Breast epithelium (tissue), 4 donors: Measurements from ENCODE around the gene PPFIA1. TPM values are rescaled to one million over a fixed set of nuclear protein-coding genes. Genes with fewer than 3 reads are reported as not detected.

Experiments
- DNase-seq, 2 donors: peaks; one replicate each; pipeline ENCODE4 v3.0.0-alpha.2; 2019; ENCODE audit warnings: low spot score in 2 of 2
- H3K27ac ChIP-seq, 2 donors: fragments of 200-600 bp; sonication (generic) in 1 of 2; one replicate each; pipeline ENCODE4 v1.5.1; 2016 to 2019; ENCODE audit warnings: mild to moderate bottlenecking in 1 of 2
- H3K27me3 ChIP-seq, 2 donors: fragments of 200-600 bp; sonication (generic) in 1 of 2; one replicate each; pipeline versions ENCODE4 v1.5.1 to v1.6.0; 2017 to 2019; ENCODE audit warnings: control low read depth in 1 of 2, mild to moderate bottlenecking in 1 of 2
- H3K36me3 ChIP-seq: fragments of 200-600 bp; one replicate; pipeline ENCODE4 v1.5.1; 2019
- H3K4me1 ChIP-seq, 2 donors: fragments of 200-600 bp; sonication (generic); one replicate each; pipeline ENCODE4 v1.5.1; 2016 to 2019; ENCODE audit warnings: control low read depth in 1 of 2
- H3K4me3 ChIP-seq, 3 donors: fragments of 200-600 bp; sonication (generic); 1 replicate in 2 of 3; 2 replicates in 1 of 3; pipeline ENCODE4 v1.5.1; 2016 to 2019; ENCODE audit warnings: mild to moderate bottlenecking in 3 of 3, moderate library complexity in 2 of 3
- H3K9me3 ChIP-seq, 2 donors: fragments of 200-600 bp; sonication (generic) in 1 of 2; one replicate each; pipeline ENCODE4 v1.5.1; 2016 to 2019; ENCODE audit warnings: control low read depth in 1 of 2
- CTCF ChIP-seq, 3 donors: fragments of 450-650 bp; IDR thresholded peaks; one replicate each; pipeline ENCODE4 v1.5.1; 2016 to 2017; ENCODE audit warnings: antibody characterized with exemption in 3 of 3, mild to moderate bottlenecking in 3 of 3, moderate library complexity in 3 of 3
- POLR2A ChIP-seq: fragments of 450-650 bp; IDR thresholded peaks from one replicate; pipeline ENCODE4 v1.6.1; 2016; ENCODE audit warnings: antibody characterized with exemption, mild to moderate bottlenecking, moderate library complexity
- POLR2AphosphoS5 ChIP-seq, 3 donors: sonication (generic); formaldehyde crosslinking; IDR thresholded peaks; one replicate each; pipeline ENCODE4 v1.6.1; 2017; ENCODE audit warnings: antibody characterized with exemption in 3 of 3
- intact Hi-C: fragments of 100-400 bp; cut with DNase I; formaldehyde crosslinking; loops from one replicate; pipeline ENCODE4 v1.15.1; 2023; ENCODE audit warnings: low total_unique reads
- total RNA-seq, 3 donors: library from RNA; depleted of rRNA; stranded (reverse); fragments of >200 nt; gene quantifications; one replicate each; pipeline ENCODE4 v1.1.0, GENCODE V29; 2016

The PPFIA1 gene
- total RNA-seq, 3 donors from 2014 or later, result 52.2 to 80.8 (median 78.0) TPM

DNA sequence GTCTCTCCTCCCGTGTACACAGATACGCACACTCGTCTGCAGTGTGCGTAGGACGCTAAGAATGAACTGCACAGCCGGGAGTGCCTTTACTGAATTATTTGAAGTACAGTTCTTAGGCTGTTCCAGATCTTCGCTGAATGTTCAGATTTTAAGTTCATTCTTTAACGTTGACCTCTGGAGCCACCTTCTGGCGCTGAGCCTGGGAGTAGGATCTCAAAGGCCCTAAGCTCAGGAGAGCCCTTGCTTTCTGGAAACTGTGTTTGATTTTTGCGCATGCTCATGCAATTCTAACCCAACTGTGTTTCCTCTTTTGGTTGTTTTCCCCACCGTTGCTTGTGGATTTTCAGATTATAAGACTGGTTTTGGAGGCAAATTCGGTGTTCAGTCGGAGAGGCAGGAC lies 150.6 kb downstream of the PPFIA1 start:
- peaks cover 4% of the 10 kb centered on the region for H3K36me3 ChIP-seq
- no peak overlapping the region for H3K27ac ChIP-seq
- DNase-seq, result no peak
- H3K27me3 ChIP-seq, result no peaks in the 10 kb centered on the region
- H3K9me3 ChIP-seq, result no peaks in the 10 kb centered on the region
- intact Hi-C loops, result no loop called here
- H3K4me1 ChIP-seq, result no peaks in the 10 kb centered on the region
- no peak overlapping the region for H3K4me3 ChIP-seq
- TF ChIP-seq POLR2AphosphoS5 (IDR thresholded peaks at IDR 0.05) (no peak), CTCF (IDR thresholded peaks at IDR 0.05) (no peak), POLR2A (no peak)

GRCh38 chr11:70422692-70423522 lies 152.4 kb downstream of the PPFIA1 start:
- Histone ChIP-seq H3K27me3 (no peaks in the 10 kb centered on the region), H3K4me1 (no peaks in the 10 kb centered on the region), H3K9me3 (no peaks in the 10 kb centered on the region), H3K27ac (no peak overlapping the region), H3K36me3 (peaks cover 4% of the 10 kb centered on the region), H3K4me3 (no peak overlapping the region)
- TF ChIP-seq POLR2AphosphoS5 (IDR thresholded peaks at IDR 0.05), result no peak
- intact Hi-C loops, result no loop called here
- DNase-seq, result no peak

- Histone ChIP-seq H3K36me3 (peaks cover 4% of the 10 kb centered on the region), H3K4me1 (no peaks in the 10 kb centered on the region), H3K27me3 (no peaks in the 10 kb centered on the region), H3K9me3 (no peaks in the 10 kb centered on the region), H3K27ac (no peak overlapping the region), H3K4me3 (no peak overlapping the region)
- DNase-seq, result no peak
- no peak for TF ChIP-seq POLR2AphosphoS5 (IDR thresholded peaks at IDR 0.05)
- no peak for TF ChIP-seq CTCF (IDR thresholded peaks at IDR 0.05)
- TF ChIP-seq POLR2A, result no peak
- intact Hi-C loops, result no loop called here
These were observed 153.3 kb downstream of the PPFIA1 start for GRCh38 chr11:70423523-70424505.

- no peak overlapping the region for H3K4me3 ChIP-seq
- H3K27ac ChIP-seq, result no peak overlapping the region
- intact Hi-C loops, result no loop called here
- no peak for DNase-seq
- no peak for TF ChIP-seq POLR2AphosphoS5 (IDR thresholded peaks at IDR 0.05)
- TF ChIP-seq POLR2A, result no peak
- no peak for TF ChIP-seq CTCF (IDR thresholded peaks at IDR 0.05)
- peaks cover 4% of the 10 kb centered on the region for H3K36me3 ChIP-seq
- no peaks in the 10 kb centered on the region for H3K4me1 ChIP-seq
- no peaks in the 10 kb centered on the region for H3K27me3 ChIP-seq
- no peaks in the 10 kb centered on the region for H3K9me3 ChIP-seq
These were observed 154.4 kb downstream of the PPFIA1 start for GRCh38 chr11:70424765-70425344.

DNA sequence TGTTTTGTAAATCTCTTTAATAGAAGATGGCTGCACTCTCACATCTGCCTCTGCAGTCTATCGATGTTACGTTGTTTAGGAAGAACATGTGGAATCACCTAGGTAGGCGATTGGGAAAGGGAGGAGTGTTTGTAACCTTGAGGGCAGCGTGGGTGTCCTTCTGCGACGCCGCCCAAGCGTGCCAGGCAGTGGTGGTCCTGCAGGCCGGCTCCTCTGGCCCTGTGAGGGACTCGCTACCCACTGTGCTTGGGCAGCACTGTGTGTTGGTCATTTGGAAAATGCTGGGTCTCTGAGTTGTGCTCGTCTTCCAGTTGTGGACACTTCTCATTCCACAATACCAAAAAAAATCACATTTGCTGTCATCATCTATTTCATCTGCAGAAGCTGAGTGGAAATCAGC lies 156.9 kb downstream of the PPFIA1 start:
- H3K36me3 ChIP-seq, result no peaks in the 10 kb centered on the region
- no peak for DNase-seq
- H3K27me3 ChIP-seq, result no peaks in the 10 kb centered on the region
- H3K4me3 ChIP-seq, result no peak overlapping the region
- TF ChIP-seq POLR2AphosphoS5 (IDR thresholded peaks at IDR 0.05) (no peak), CTCF (IDR thresholded peaks at IDR 0.05) (no peak), POLR2A (no peak)
- no peak overlapping the region for H3K27ac ChIP-seq
- intact Hi-C loops, result no loop called here
- H3K9me3 ChIP-seq, result no peaks in the 10 kb centered on the region
- no peaks in the 10 kb centered on the region for H3K4me1 ChIP-seq
